HG03039 (cell line): ENCODE results near the gene ITPRIPL2.

Experiments used
- ATAC-seq: cut with Tn5 transposase; IDR thresholded peaks from one replicate; pipeline ENCODE4 v1.9.1; 2021; ENCODE audit warnings: mild to moderate bottlenecking, moderate library complexity; ENCODE audit not compliant: unreplicated experiment

Gene ITPRIPL2

GRCh38 chr16:19139436-19140091 lies 25.8 kb downstream of the ITPRIPL2 start:
- no peak for ATAC-seq

DNA sequence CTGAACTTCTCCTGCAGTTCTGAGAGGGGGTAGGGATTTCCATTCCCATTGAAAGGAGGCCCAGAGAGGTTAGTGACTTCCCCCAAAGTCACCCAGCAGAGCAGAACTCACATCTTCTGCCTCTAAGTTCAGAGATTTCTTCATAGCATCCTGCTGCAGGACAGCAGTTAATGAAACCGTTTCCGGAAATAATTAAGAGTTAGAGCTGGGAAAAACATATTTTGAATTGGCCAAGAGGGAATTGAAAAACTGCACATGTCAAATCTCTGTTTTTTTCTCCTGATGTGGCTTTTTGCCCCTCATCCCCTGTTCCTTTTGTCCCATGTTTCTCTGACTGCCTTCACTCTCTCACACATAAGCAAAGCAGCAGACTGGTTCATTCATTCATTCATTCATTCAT lies 26.6 kb downstream of the ITPRIPL2 start:
- no peak for ATAC-seq

- ATAC-seq, result no peak
Measured at GRCh38 chr16:19142939-19143598, 29.3 kb downstream of the ITPRIPL2 start.

DNA sequence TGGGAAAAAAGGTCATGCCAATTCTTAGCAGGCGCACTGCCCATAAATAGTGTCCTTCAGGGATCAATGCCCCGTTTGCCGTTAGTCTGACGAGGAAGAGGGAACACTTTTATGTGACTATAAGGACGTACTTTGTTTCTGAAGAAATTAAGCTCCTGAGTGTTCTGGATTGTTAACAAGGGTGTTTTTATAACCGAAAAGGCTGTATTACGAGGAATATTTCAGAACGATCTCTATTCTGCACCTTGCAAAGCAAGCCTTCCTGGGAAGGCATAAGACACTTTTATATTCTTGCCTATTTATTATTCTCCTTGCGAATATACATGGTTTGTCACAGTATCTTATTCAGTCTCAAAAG lies 29.8 kb downstream of the ITPRIPL2 start:
- ATAC-seq, result no peak

DNA sequence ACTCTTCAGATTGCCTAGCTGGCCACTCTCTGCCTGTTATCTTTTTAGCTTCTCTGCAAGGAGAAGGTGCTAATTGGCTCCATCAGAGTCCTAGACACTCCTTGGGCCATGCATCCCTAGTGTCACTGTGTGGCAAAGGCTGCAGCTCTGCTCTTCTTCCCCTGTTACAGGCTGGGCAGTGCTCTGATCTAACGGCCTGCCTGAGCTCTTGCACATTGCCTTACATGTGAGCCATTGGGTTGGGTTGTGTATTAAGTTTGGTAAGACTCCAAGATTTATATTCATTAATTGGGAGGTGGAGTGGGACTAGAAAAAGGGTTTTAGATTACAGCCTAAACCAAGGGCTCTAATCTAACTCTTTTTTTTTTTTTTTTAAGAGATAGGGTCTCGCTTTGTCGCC lies 31.2 kb downstream of the ITPRIPL2 start:
- no peak for ATAC-seq

DNA sequence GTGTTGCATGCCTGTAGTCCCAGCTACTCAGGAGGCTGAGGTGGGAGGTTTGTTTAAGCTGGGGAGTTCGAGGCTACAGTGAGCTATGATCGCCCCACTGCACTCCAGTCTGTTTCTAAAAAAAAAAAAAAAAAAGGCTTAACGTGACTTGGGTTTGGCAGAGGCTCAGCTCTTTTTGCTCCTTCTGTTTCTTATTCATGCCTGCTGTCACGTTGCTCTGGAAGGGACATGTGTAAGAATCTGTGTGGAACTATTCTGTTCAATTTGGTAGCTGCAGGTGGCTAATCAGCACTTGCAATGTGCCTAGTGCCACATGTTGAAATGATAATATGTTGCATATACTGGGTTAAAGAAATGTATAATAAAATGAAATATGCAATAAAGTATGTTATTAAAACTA lies 33.4 kb downstream of the ITPRIPL2 start:
- no peak for ATAC-seq

- ATAC-seq, result no peak
Measured at GRCh38 chr16:19147627-19148026, 33.9 kb downstream of the ITPRIPL2 start.

DNA sequence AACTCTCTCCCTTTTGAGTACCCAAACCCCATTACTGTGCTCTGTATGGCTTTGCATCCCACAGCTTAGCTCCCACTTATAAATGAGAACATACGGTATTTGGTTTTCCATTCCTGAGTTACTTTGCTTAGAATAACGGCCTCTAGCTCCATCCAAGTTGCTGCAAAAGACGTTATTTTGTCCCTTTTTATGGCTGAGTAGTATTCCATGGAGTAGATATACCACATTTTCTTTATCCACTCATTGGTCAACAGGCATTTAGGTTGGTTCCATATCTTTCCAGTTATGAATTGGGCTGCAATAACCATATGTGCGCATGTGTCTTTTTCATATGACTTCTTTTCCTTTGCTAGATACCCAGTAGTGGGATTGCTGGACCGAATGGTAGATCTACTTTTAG lies 34.4 kb downstream of the ITPRIPL2 start:
- no peak for ATAC-seq

DNA sequence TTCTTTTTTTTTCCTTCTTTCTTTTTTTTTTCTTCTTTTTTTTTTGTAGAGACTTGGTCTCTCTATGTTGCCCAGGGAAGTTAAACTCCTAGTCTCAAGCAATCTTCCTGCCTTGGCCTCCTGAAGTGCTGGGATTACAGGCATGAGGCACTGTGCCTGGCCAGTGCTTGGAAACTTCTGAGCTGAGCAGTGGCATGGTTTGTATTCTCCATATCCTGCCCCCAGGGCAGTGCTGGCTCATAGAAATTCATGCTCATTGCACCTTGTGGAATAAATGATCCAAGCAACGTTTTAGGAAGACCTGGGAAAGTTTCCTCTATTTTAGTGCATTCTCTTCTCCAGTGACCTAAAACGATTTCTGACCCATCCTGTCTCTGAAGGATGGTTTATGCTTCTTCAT lies 37.5 kb downstream of the ITPRIPL2 start:
- ATAC-seq, result no peak

DNA sequence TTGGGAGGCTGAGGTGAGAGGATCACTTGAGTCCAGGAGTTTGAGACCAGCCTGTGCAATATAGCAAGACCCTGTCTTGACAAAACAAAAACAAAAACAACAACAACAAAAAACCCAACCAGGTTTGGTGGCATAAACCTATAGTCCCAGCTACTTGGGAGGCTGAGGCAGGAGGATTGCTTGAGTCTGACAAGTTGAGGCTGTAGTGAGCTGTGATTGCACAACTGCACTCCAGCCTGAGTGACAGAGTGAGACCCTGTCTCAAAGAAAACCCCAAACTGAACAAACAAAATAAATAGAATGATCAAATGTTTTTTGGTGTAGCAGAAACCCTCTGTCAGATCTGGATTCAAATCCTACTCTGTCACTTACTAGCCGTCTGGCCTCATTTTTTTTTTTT lies 38.3 kb downstream of the ITPRIPL2 start:
- ATAC-seq, result no peak

GRCh38 chr16:19153876-19154275 lies 40.1 kb downstream of the ITPRIPL2 start:
- ATAC-seq, result no peak

GRCh38 chr16:19162085-19162484 lies 48.3 kb downstream of the ITPRIPL2 start:
- ATAC-seq, result no peak

- ATAC-seq, result no peak
Measured at GRCh38 chr16:19163215-19163614, 49.5 kb downstream of the ITPRIPL2 start.

- ATAC-seq, result no peak
Measured at GRCh38 chr16:19164285-19164684, 50.5 kb downstream of the ITPRIPL2 start.

- ATAC-seq, result no peak
Measured at GRCh38 chr16:19165101-19165500, 51.3 kb downstream of the ITPRIPL2 start.

DNA sequence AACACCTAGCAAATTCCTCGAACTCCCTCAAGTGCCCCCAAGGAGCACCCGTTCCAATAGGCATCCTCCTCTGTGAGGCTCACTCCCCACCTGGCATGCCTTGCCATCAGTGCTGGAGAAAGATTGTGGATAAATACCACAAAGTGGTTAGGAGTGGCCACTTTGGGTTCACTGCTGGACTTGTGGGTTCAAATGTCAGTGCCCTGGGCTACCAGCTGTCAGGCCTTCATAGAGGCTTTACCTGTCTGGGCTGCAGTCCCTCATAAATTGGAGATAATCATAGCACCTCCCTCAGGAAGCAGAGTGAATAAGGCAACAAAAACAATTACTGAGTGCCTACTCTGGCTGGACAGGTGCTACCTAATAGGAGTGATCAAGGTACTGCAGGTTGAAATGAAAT lies 52.7 kb downstream of the ITPRIPL2 start:
- ATAC-seq, result no peak

GRCh38 chr16:19167710-19168370 lies 54.1 kb downstream of the ITPRIPL2 start, which contains the start of gene SYT17:
Gene SYT17 (plus strand): TSS chr16:19168240. CDS start chr16:19168647, 407 bp downstream.
- no peak for ATAC-seq

DNA sequence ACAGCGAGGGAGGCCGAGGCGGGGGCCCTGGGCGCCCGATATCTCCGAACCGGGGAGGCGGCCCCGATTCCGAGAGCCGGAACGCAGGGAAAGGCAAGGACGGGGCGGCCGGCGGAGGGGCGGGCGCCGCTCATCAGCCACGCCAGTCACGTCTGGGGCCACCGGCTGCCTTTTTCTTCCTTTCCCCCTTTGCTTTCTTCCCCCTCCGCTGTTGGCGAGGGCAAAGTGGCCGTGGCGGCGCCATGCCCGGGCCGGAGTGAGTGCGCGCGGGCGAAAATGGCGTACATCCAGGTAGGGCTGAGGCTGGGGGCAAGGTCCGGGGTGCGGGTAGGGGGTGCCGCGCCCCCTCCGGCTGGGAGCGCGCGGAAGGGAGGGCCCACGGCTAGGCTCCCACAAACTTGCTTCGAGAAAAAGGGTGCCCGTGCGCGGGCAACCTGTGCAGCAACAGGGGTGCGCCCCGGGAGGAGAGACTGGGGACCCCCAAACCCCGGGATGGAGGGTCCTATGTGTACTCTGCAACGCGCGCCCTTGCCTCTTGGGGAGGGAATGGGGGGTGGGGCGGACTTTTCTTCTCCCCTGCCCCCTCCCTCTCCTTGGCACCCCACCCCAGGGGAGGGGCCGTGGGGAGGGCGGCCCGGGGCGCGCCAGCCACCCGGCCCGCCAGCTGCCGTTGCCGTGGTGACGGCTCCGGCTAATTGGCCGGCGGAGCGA lies 54.8 kb downstream of the ITPRIPL2 start:
- no peak for ATAC-seq

DNA sequence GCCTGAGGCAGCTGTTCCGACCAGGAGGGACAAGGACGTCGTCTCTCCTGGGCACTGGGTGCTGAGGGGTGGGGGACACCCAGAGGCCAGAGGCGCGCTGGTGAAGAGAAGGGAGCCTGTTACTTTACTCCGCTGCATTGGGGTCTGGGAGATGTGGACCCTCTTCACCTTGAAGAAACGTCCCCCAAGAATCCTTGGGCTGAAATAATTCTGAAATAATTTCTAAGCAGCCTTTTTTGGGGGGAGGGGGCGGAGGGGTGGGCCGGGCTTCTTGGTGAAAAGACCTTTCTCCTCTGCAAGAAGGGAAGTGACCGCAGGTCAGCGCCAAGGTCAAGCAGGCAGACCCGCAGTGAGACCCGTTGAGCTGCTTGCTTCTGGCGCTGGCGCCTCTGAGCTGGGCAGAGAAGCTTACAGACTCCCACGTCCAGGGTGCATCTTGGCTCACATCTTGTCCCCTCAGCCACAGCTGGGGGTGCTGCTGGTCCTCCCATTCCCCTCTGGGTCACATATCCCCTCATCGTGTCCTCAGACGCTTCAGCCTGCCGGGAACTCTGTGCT lies 55.4 kb downstream of the ITPRIPL2 start:
- ATAC-seq, result no peak

DNA sequence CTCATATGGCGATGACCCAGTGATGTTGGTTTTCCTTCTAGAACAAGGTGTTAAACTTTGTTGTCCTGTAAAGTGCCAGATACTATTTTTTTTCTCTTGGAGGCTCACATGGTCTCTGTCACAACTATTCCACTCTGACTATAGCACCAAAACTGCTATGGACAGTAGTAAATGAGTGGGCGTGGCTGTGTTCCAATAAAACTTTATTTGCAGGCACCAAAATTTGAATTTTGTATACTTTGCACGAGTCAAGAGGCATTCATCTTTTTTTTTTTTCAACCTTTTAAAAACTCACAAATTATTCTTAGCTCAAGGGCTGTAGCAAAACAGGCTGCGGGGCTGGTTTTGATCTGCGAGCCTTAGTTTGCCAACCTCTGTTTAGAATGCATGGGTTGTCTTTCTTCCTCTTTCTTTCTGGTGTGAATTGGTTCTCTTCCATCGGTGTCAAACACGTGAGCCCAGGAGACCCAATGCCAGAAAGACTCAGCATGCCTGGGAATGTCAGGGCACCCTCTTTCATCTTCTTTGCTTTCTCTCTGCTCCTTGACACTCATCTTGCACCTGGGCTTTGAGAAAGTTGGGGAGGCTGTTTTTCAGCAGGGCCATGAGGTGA lies 56.4 kb downstream of the ITPRIPL2 start:
- ATAC-seq, result no peak
